Measurements from ENCODE around the gene RNASET2. TPM values are rescaled to one million over a fixed set of nuclear protein-coding genes. Genes with fewer than 3 reads are reported as not detected.
A peak's percentile ranks its signal among the peaks of the same experiment; 100 is the strongest.

The RNASET2 gene
- total RNA-seq, 1 experiment from 2014 or later, result 42.2 TPM

- no peak for DNase-seq (ENCODE audit: low read depth, low spot score)
- in situ Hi-C loops (cut with HindIII; ENCODE audit: low pct_unique_long_range_greater_than_20kb, low sequenced_read_pairs), result no loop called here
Measured at GRCh38 chr6:166935353-166935752, 21.0 kb downstream of the RNASET2 start.

GRCh38 chr6:166934174-166934573 lies 22.2 kb downstream of the RNASET2 start:
- in situ Hi-C loops (cut with HindIII; ENCODE audit: low pct_unique_long_range_greater_than_20kb, low sequenced_read_pairs), result no loop called here
- no peak for DNase-seq (ENCODE audit: low read depth, low spot score)

GRCh38 chr6:166933396-166933795 lies 23.0 kb downstream of the RNASET2 start:
- DNase-seq (ENCODE audit: low read depth, low spot score), result no peak

GRCh38 chr6:166932616-166933015 lies 23.7 kb downstream of the RNASET2 start:
- DNase-seq (ENCODE audit: low read depth, low spot score), result no peak
- in situ Hi-C loops (cut with HindIII; ENCODE audit: low pct_unique_long_range_greater_than_20kb, low sequenced_read_pairs), result no loop called here

More at GRCh38 chr6:166933396-166933795, 23.0 kb downstream of the RNASET2 start:
- in situ Hi-C loops (cut with HindIII; ENCODE audit: low pct_unique_long_range_greater_than_20kb, low sequenced_read_pairs), result no loop called here

GRCh38 chr6:166932116-166932515 lies 24.2 kb downstream of the RNASET2 start:
- in situ Hi-C loops (cut with HindIII; ENCODE audit: low pct_unique_long_range_greater_than_20kb, low sequenced_read_pairs), result no loop called here
- DNase-seq (ENCODE audit: low read depth, low spot score), result no peak

GRCh38 chr6:166931426-166931970 lies 24.9 kb downstream of the RNASET2 start:
- DNase-seq (ENCODE audit: low read depth, low spot score), result no peak
- in situ Hi-C loops (cut with HindIII; ENCODE audit: low pct_unique_long_range_greater_than_20kb, low sequenced_read_pairs), result no loop called here

GRCh38 chr6:166930354-166930891 lies 25.9 kb downstream of the RNASET2 start:
- DNase-seq (ENCODE audit: low read depth, low spot score), result no peak
- in situ Hi-C loops (cut with HindIII; ENCODE audit: low pct_unique_long_range_greater_than_20kb, low sequenced_read_pairs), result no loop called here

GRCh38 chr6:166929542-166930189 lies 26.7 kb downstream of the RNASET2 start:
- in situ Hi-C loops (cut with HindIII; ENCODE audit: low pct_unique_long_range_greater_than_20kb, low sequenced_read_pairs), result no loop called here
- DNase-seq (ENCODE audit: low read depth, low spot score), result no peak

GRCh38 chr6:166928644-166929541 lies 27.5 kb downstream of the RNASET2 start:
- in situ Hi-C loops (cut with HindIII; ENCODE audit: low pct_unique_long_range_greater_than_20kb, low sequenced_read_pairs), result no loop called here
- no peak for DNase-seq (ENCODE audit: low read depth, low spot score)

- in situ Hi-C loops (cut with HindIII; ENCODE audit: low pct_unique_long_range_greater_than_20kb, low sequenced_read_pairs), result no loop called here
- DNase-seq (ENCODE audit: low read depth, low spot score), result no peak
Measured at GRCh38 chr6:166927935-166928643, 28.3 kb downstream of the RNASET2 start.

- peak; percentile 69 for DNase-seq (ENCODE audit: low read depth, low spot score)
- in situ Hi-C loops (cut with HindIII; ENCODE audit: low pct_unique_long_range_greater_than_20kb, low sequenced_read_pairs), result no loop called here
Measured at GRCh38 chr6:166927240-166927934, 29.0 kb downstream of the RNASET2 start.

GRCh38 chr6:166926748-166927147 lies 29.6 kb downstream of the RNASET2 start:
- DNase-seq (ENCODE audit: low read depth, low spot score), result no peak
- in situ Hi-C loops (cut with HindIII; ENCODE audit: low pct_unique_long_range_greater_than_20kb, low sequenced_read_pairs), result no loop called here

GRCh38 chr6:166925141-166925996 lies 31.0 kb downstream of the RNASET2 start:
- in situ Hi-C loops (cut with HindIII; ENCODE audit: low pct_unique_long_range_greater_than_20kb, low sequenced_read_pairs), result no loop called here
- DNase-seq (ENCODE audit: low read depth, low spot score), result no peak

- in situ Hi-C loops (cut with HindIII; ENCODE audit: low pct_unique_long_range_greater_than_20kb, low sequenced_read_pairs), result no loop called here
- no peak for DNase-seq (ENCODE audit: low read depth, low spot score)
Measured at GRCh38 chr6:166924531-166924930, 31.8 kb downstream of the RNASET2 start.

- in situ Hi-C loops (cut with HindIII; ENCODE audit: low pct_unique_long_range_greater_than_20kb, low sequenced_read_pairs), result no loop called here
- DNase-seq (ENCODE audit: low read depth, low spot score), result no peak
Measured at GRCh38 chr6:166922937-166923336, 33.4 kb downstream of the RNASET2 start.

GRCh38 chr6:166921570-166921969 lies 34.8 kb downstream of the RNASET2 start:
- no peak for DNase-seq (ENCODE audit: low read depth, low spot score)
- in situ Hi-C loops (cut with HindIII; ENCODE audit: low pct_unique_long_range_greater_than_20kb, low sequenced_read_pairs), result no loop called here
